ENCODE measurements around the gene CHN1. TPM values are rescaled to one million over a fixed set of nuclear protein-coding genes. Genes with fewer than 3 reads are reported as not detected.

CHN1 gene
- total RNA-seq, 1 donor from 2014 or later = 26.3 TPM

- TF ChIP-seq CTCF (IDR thresholded peaks at IDR 0.05; ENCODE audit: unreplicated experiment) = no peak
- Mint-ChIP-seq H3K36me3 (ENCODE audit: low read depth, unreplicated experiment) (peaks cover 3% of the 10 kb centered on the region), H3K27ac (ENCODE audit: unreplicated experiment) (no peak overlapping the region), H3K4me3 (ENCODE audit: unreplicated experiment) (no peak overlapping the region), H3K27me3 (ENCODE audit: unreplicated experiment) (peaks cover 4% of the 10 kb centered on the region), H3K9me3 (ENCODE audit: unreplicated experiment) (no peaks in the 10 kb centered on the region), H3K4me1 (ENCODE audit: unreplicated experiment) (peaks cover 39% of the 10 kb centered on the region)
- no peak for DNase-seq (ENCODE audit: low spot score)
Measured at GRCh38 chr2:174779361-174779928, 225.7 kb downstream of the CHN1 start.

- H3K27ac Mint-ChIP-seq (ENCODE audit: unreplicated experiment) = peak overlapping the region; percentile 48
- H3K4me3 Mint-ChIP-seq (ENCODE audit: unreplicated experiment) = no peak overlapping the region
- peaks cover 39% of the 10 kb centered on the region for H3K4me1 Mint-ChIP-seq (ENCODE audit: unreplicated experiment)
- peaks cover 4% of the 10 kb centered on the region for H3K27me3 Mint-ChIP-seq (ENCODE audit: unreplicated experiment)
- DNase-seq (ENCODE audit: low spot score) = no peak
- H3K9me3 Mint-ChIP-seq (ENCODE audit: unreplicated experiment) = no peaks in the 10 kb centered on the region
- H3K36me3 Mint-ChIP-seq (ENCODE audit: low read depth, unreplicated experiment) = peaks cover 3% of the 10 kb centered on the region
- no peak for TF ChIP-seq CTCF (IDR thresholded peaks at IDR 0.05; ENCODE audit: unreplicated experiment)
Measured at GRCh38 chr2:174778085-174778981, 226.8 kb downstream of the CHN1 start.

- H3K36me3 Mint-ChIP-seq (ENCODE audit: low read depth, unreplicated experiment) = peaks cover 3% of the 10 kb centered on the region
- peaks cover 39% of the 10 kb centered on the region for H3K4me1 Mint-ChIP-seq (ENCODE audit: unreplicated experiment)
- no peak overlapping the region for H3K4me3 Mint-ChIP-seq (ENCODE audit: unreplicated experiment)
- H3K27ac Mint-ChIP-seq (ENCODE audit: unreplicated experiment) = peak overlapping the region; percentile 16
- peaks cover 4% of the 10 kb centered on the region for H3K27me3 Mint-ChIP-seq (ENCODE audit: unreplicated experiment)
- no peaks in the 10 kb centered on the region for H3K9me3 Mint-ChIP-seq (ENCODE audit: unreplicated experiment)
- no peak for TF ChIP-seq CTCF (IDR thresholded peaks at IDR 0.05; ENCODE audit: unreplicated experiment)
- DNase-seq (ENCODE audit: low spot score) = no peak
Measured at GRCh38 chr2:174777347-174778084, 227.7 kb downstream of the CHN1 start.

- peaks cover 43% of the 10 kb centered on the region for H3K4me1 Mint-ChIP-seq (ENCODE audit: unreplicated experiment)
- H3K27ac Mint-ChIP-seq (ENCODE audit: unreplicated experiment) = no peak overlapping the region
- no peaks in the 10 kb centered on the region for H3K9me3 Mint-ChIP-seq (ENCODE audit: unreplicated experiment)
- no peak for TF ChIP-seq CTCF (IDR thresholded peaks at IDR 0.05; ENCODE audit: unreplicated experiment)
- DNase-seq (ENCODE audit: low spot score) = no peak
- peaks cover 4% of the 10 kb centered on the region for H3K27me3 Mint-ChIP-seq (ENCODE audit: unreplicated experiment)
- H3K4me3 Mint-ChIP-seq (ENCODE audit: unreplicated experiment) = no peak overlapping the region
- peaks cover 3% of the 10 kb centered on the region for H3K36me3 Mint-ChIP-seq (ENCODE audit: low read depth, unreplicated experiment)
Measured at GRCh38 chr2:174776675-174777074, 228.5 kb downstream of the CHN1 start.
